ENCODE results near the gene CPNE8.

CPNE8 gene

GRCh38 chr12:38892976-38893375 lies 12.4 kb downstream of the CPNE8 start:
- DNase-seq = no peak

- no peak for DNase-seq
Observed at GRCh38 chr12:38892087-38892786, 13.2 kb downstream of the CPNE8 start.

DNA sequence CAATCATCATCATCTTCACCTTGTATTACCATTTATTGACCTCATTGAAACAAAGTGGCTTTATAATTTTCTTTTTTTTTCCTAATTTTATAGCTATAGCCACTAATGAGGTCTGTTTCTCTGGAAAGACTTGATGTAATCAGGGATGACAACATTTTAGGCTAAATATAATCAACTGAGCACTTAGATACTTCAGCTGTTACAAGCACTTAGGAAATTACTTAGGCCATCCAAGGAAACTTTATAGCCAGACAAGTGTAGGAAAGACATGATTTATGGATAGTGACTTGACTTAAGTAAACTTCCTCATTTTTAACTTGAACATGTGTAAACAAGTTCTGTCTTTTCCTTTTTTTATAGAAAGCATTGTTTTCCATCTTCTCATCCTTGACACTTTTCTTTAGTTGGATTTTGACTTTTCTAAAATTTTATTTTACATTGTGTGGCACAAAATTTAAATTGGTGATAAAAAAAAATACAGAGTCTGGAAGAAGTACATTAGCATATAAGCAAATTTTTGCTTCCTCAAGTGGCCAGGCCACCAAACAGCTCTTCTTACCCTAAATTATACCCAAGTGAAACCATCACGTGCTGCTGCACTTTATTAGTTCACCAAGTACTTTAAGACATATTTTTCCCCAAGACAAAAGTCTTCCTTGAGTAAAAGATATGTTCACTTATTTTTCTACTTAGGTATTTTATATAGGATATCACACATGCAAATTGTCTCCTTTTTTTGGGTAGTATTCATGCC lies 15.1 kb downstream of the CPNE8 start:
- DNase-seq = no peak

DNA sequence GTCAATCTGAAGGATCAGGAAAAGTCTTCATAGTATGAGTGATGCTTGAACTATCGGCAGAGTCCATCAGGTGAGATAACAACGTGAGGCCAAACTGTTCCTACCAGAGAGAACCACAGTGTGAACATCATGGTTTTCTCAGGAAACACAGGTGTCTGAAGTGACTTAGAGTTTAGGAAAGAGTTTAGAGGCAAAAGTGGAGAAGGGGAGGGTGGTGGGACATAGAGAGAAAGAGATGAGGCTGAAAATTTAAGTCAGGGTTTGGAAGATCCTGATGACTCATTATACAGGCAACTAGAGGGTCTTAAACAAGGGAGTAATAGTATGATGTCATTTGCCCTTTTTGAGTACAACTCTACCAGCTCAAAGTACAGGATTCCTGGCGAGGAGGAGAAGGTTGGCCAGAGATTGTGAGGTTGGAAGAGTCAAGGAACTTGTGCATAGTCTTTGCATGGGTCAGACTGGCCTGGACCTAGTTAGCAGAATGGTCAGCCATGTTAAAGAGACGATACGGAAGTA lies 16.0 kb downstream of the CPNE8 start:
- no peak for DNase-seq

- DNase-seq = no peak
Observed at GRCh38 chr12:38887770-38888169, 17.6 kb downstream of the CPNE8 start.

DNA sequence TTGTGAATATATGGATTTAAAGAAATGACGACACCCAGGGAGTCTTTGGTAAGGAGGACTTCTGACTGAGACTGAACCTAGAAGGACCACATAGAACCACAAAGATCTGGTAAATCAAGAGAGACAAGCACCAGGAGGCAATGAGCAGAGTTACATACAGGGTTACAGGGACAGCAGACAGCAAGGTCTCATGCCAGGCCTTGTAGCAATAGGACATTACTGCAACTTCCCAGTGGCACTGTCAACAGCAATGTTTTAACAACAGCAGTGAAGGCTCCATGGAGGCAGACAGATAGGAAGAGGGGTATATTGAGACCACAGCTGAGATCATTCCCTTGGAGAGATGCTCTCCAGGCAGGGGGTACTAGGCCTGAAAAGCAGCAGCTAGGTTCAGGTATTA lies 18.5 kb downstream of the CPNE8 start:
- no peak for DNase-seq

GRCh38 chr12:38886064-38886463 lies 19.3 kb downstream of the CPNE8 start:
- no peak for DNase-seq

DNA sequence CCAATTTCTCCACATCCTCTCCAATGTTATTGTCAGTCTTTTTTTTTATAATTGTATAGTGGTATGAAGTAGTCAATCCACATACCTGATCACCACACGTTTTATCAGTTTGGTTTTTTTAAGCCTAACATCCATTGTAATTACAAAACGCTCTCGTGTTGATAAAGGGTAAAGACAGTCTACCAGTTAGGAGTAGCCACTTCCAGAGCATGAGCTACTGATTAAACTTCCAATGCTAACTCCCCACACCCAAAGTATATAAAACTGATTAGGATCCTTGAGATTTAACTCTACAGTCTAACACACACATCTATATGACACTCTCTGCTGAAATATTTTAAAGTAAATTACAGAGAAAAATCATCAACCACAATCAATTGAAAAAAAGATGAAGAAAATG lies 20.7 kb downstream of the CPNE8 start:
- no peak for DNase-seq

DNA sequence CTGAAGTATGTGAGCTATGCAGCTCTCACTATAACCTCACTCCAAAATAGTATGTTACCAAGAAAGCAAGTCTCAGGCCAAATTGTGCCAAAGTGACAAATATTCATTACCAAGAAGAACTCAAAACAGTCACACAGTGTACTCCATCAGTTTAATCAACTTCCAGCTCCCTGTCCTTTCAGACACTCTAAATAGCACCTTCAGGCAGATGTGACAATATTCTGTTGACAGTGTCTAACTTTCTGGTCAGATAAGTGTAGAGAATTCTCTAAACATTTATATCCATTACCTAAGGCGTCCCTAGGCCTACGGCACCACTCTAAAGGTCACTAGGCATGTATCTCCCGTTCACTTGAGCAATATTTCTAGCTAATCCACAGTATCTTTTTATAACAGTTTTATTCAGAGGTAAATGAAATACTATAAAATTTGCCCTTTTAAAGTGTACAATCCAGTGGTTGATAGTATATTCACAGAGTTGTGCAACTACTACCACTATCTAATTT lies 21.7 kb downstream of the CPNE8 start:
- no peak for DNase-seq

GRCh38 chr12:38880288-38880687 lies 25.1 kb downstream of the CPNE8 start:
- DNase-seq = no peak

GRCh38 chr12:38878986-38879385 lies 26.4 kb downstream of the CPNE8 start:
- DNase-seq = no peak

- no peak for DNase-seq
Observed at GRCh38 chr12:38878333-38878705, 27.1 kb downstream of the CPNE8 start.

DNA sequence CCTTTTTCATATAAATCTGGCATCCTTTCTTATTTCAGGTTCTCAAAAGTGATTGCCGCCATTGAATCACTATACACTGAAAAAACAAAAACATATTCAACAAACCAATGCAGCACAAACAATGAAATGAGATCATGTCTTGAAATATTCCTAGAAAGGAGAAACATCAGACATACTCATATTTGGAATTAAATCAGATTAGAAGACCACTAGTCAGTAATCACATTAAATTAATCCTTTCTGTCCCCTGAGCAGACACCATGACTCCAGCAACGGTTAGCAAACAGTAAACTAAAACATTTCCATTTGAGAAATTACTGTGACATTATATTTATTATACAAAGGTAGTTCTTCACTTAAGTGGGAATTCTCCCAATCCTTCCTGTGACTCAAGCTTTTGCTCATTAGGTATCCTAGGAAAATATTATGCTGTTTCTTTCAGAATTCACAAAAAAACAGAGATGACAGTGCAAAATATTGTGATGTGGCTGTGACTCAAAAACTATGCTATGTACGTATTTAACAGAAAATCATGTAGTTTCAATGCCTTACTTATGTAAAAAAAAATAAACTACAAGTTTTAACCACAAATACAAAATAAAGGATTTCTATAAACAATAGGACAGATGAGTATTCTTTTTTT lies 29.7 kb downstream of the CPNE8 start:
- no peak for DNase-seq

- no peak for DNase-seq
Observed at GRCh38 chr12:38872561-38872960, 32.8 kb downstream of the CPNE8 start.

DNA sequence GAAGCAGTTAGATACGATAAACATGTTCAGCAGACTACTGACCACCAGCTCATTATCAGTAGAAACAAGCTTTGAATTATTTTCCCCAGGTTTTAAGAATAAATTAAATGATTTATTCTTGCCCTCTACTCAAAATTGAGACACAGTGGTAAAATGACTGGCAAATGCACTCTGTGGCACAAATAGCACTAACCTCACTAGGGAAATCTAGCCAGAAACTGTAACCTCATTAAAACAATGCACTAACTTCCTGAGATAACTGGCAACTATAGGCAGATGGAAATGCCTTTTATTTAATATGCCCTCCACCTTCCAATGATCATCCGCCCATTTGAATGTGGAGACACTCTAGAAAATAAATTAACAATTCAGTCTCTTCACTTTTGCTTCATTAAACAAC lies 33.2 kb downstream of the CPNE8 start:
- no peak for DNase-seq

DNA sequence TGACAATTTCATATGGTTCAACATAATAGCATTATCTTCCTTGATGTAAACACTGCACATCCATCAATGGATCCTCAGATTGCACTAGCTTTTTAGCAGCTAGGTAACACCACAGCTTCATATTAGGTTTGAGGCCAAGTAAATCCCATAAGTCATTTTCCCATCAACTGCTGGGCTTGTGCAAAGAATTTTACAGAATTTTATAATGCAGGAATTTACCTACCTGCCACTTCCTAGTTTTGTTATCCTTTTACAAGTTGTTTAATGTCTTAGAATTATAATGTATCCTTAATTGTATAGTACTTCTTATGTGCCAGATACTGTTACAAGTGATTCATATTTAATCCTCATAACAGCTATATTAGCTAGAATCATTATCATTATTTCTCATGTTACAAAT lies 36.4 kb downstream of the CPNE8 start:
- no peak for DNase-seq

DNA sequence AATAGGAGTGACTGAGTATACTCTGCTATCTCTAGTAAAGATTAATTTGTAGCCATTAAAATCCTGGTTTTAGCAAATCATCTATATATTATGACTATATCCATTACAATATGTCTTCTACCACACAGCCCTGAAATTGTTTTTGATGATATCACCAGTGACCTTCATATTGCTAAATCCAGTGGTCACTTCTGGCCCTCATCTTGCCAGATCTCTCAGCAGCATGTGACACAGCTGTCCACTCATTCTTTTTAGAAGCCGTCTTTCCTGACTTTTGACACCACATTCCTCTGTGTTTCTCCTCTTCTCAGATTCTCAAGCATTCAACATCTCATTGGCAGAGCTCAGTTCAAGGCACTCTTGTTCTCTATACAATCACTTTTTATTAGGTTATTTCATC lies 54.9 kb downstream of the CPNE8 start:
- no peak for DNase-seq

GRCh38 chr12:38847247-38847646 lies 58.1 kb downstream of the CPNE8 start:
- DNase-seq = no peak

DNA sequence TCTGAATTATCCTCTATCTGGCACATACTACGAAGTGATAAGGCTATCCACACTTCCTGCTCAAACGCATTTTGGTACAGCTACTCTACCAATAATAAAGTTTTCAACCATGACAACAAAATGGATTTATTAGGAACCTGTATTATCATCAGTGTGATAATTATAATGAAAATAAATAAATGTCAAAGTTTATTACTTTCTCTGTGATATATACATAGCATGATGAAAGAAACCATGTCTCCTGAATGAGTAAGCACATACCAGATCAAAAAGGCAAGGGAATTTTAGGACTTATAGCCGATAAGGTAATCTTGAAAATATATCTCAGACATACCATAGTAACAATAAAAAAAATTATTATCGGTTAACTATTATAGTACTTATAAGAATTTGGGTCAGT lies 61.1 kb downstream of the CPNE8 start:
- no peak for DNase-seq

GRCh38 chr12:38838056-38838850 lies 67.1 kb downstream of the CPNE8 start:
- no peak for DNase-seq

GRCh38 chr12:38831715-38832114 lies 73.7 kb downstream of the CPNE8 start:
- DNase-seq = no peak

- DNase-seq = no peak
Observed at GRCh38 chr12:38825006-38825405, 80.4 kb downstream of the CPNE8 start.

- no peak for DNase-seq
Observed at GRCh38 chr12:38823738-38824137, 81.7 kb downstream of the CPNE8 start.

Measured in CD4-positive, alpha-beta T cell treated with Interleukin-10 for 1 hour (primary cell).